HG03045 (cell line): Measurements from ENCODE around the gene YIF1A.

Experiments used
- ATAC-seq: cut with Tn5 transposase; IDR thresholded peaks from one replicate; pipeline ENCODE4 v1.9.1; 2021; ENCODE audit warnings: mild to moderate bottlenecking, moderate library complexity; ENCODE audit not compliant: unreplicated experiment

YIF1A gene

DNA sequence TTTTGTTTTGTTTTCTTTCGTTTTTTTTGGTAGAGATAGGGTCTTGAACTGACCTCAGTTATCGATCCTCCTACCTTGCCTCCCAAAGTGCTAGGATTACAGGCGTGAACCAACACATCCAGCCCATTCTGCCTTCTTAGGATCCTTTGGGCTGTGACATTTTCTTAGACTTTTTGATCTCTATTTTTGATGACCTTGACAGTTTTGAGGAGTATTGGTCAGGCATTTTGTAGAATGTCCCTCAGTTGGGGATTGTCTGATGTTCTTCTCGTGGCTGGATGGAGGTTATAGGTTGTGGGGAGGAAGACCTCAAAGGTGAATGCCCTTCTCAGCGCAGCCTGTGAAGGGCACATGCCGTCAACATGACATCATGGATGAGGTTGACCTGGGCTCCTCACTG, 40.0 kb downstream of the YIF1A start:
- ATAC-seq, result no peak

DNA sequence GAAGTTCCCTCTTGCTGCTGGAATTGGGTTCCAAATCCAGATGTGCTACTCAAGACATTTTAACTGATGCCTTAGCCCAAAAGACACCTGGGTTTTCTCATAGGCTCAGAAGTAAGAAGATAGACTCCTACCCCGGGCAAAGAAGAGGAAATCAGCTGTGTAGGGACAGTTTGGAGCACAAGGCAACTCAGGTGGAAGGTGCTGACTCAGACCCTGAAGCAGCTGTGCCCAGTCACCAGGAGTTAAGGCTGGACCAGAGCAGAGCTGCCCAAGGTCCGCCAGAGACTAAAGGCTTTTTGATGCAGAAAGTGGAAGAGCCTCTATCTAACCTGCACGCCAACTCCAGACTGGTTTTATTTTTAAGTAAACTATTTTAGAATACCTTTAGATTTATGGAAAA, 41.1 kb downstream of the YIF1A start:
- no peak for ATAC-seq

DNA sequence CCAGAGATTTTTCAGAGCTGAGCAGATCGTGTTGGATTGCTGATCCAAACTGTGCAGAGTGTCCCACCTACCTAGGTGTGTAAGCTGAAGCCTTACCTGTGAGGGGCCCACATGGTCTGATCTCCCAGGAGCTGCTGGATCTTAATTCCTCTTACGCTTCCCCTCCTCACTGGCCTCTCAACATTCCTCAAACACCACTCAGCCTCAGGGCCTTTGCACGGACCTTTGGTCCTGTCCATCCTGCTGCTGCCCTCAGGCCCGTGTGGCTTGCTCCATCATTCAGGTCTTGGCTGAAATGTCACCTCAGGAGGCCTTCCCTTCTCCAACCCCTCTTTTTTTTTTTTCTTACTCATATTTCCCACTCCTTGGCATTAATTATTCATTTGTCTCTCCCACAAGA, 41.6 kb downstream of the YIF1A start:
- no peak for ATAC-seq

DNA sequence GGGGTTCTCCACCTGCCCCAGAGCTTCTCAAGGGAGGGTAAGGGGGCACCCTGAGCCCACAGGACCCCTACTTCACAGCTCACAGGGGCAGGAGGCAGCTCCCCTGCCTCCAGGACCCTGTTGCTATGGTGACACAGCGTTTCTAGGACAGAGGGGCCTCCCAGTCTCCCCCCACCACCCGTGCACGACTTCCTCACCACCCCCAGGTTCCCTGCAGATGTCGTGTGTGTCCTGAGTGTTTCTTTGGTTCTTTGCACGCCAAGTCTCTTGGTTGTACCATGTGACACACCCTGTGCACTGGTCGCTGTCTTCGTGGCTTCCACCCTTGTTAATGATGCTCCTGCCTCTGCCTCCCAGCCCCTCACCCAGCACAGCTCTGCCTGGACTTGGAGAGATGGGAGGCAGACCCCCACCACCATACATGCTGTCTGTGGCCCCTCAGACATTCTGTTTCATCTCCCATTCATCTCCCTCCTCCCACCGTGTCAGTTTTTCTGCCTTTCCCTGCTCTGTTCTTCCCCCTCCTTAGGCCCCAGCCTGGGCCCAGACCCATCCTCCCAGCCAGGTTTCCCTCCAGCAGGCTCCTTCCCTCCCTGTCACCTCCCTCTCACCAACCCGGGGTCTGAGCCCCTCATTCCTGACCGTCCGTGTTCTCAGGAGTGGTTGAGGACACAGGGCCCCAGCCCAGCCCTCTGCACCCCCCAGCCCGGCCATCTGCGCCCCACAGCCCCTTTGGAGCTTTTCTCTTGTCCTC, 45.0 kb downstream of the YIF1A start:
- no peak for ATAC-seq

DNA sequence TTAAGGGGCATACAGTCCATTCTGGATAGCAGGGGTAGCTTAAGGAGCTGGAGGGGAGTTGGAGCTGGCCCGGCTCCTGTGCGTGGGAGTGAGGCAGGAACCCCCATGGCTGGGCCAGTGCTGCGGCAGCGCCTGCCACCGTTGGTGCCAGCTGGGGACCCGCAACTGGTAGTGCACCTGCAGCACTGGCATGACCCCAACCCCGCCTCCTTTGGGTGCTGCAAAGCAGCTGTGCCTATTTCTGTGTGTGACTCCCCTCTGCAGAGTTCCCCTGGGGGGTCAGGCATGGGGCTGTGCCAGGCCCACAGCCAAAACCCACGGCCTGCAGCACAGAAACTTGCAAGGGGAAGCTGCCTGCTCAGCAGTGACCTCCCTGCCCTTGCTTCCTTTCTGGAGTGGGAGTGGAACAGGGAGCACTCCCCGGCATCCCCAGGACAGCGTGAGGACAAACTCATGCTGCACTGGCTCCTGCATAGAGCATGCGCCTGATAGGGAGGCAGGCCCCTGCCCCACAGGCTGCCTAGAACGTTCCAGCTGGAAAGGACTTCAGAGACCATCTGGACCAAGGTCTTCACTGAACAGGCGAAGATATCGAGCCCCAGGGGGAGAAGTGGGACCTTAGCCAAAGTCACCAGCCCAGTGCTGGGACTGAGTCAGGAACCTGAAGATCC, 46.7 kb downstream of the YIF1A start:
- no peak for ATAC-seq

- no peak for ATAC-seq
These were observed 48.2 kb downstream of the YIF1A start for GRCh38 chr11:66240781-66241136.

DNA sequence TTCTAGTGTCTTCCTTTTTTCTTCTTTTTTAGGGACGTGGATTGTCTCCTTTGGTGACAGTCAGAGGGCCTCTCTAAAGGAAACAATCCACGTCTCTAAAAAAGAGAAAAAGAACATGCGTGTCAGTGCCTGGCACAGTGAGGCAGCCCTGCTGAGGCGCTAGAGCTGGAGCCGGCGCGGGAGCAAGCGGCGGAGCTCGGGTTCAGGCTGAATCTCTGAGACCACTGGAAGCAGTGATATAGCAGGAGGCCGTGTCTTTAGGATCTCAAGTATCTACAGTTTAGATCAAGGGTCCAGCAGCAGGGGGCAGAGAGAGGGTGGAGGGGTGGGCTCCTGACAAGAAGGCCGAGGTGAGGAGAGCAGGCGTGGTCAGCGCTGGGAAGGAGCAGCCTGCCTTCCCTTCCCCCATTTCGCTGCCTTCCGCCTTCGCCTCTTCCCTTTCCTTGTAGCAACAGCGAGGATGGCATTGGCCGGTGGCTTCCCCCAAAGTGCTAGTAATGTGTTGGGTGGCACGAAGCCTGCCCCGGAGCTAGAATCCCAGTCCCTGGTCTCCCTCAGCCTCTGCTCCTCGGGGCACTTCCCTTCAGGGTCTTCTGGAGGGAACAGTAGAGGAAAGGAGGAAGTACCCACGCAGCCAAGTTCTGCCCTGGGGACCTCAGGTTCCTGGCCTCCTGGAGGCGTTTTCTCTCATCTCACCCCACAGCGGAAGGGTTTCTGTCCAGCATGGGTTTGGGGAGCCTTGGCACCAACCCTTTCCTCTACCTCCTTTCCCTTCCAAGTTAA, 48.8 kb downstream of the YIF1A start:
- no peak for ATAC-seq

DNA sequence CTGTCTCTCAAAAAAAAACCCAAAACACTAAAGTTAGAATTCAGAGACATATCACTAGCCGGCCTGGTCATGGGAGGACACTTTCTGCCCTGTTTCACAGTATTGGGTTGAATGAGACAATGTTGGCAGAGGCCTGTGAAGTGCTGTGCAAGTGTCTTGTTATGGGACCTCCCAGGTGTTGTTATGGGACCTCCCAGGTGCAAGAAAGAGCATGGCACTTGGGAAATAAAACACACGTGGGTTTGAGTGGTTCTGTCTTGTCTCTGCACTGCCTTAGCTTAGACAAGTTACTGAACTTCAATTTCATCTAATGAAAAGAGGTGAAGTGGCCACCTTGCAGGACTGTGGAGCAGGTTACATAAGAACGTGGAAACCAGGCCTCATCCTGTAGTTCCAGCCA, 49.4 kb downstream of the YIF1A start:
- no peak for ATAC-seq

- ATAC-seq, result no peak
These were observed 50.0 kb downstream of the YIF1A start for GRCh38 chr11:66238786-66239413.

- ATAC-seq, result no peak
These were observed 51.1 kb downstream of the YIF1A start for GRCh38 chr11:66237867-66238266.

DNA sequence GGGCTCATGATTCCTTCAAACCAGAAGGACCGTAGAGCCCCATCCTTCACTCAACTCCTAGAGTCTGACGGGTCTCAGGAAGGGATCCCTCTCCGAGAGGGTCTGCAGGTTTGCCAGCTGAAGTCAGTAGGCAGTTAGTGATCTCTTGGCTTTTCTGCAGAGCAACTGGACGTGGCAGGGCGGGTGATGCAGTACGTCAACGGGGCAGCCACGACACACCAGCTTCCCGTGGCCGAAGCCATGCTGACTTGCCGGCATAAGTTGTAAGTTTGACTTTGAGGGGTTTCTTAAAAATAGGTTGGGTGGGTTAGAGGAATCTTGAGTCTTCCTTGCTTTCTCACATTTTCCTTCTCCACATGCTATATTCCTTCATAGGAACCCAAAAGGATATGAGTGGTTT, 53.8 kb downstream of the YIF1A start:
- no peak for ATAC-seq
